Nucleus accumbens (tissue), 56 donors: ENCODE measurements around the gene FTL.

Experiments
- DNase-seq, 56 donors: peaks; one replicate each; lab custom pipeline; 2025; lab: John Stamatoyannopoulos, UW

Gene FTL

GRCh38 chr19:49016067-49016839 is 51.1 kb downstream of the FTL start:
- no peak for DNase-seq
